Caco-2 (cell line): ENCODE measurements around the gene TTC16. TPM values are rescaled to one million over a fixed set of nuclear protein-coding genes. Genes with fewer than 3 reads are reported as not detected.

ENCODE experiments used
- BruUV-seq: library from RNA; stranded (reverse); fragments of 400-500 nt; replicated peaks from 2 replicates; lab custom pipeline; 2021; lab: Mats Ljungman, UMichigan
- CTCF ChIA-PET: fragments of 300-600 bp; sonication (Branson Sonifier 250); formaldehyde crosslinking; loops from one replicate; lab custom pipeline; 2022; ENCODE audit warnings: antibody characterized with exemption; lab: Charles Lee
- POLR2A ChIA-PET: fragments of 300-600 bp; sonication (Branson Sonifier 250); formaldehyde crosslinking; loops from one replicate; lab custom pipeline; 2022; ENCODE audit warnings: antibody characterized with exemption; lab: Charles Lee
- DNase-seq, 2 experiments: peaks; one replicate each; pipeline versions ENCODE4 v3.0.0 to v3.0.0-alpha.2; 2020 to 2022
- H3K27me3 ChIP-seq: replicated peaks from 2 replicates; pipeline ENCODE4 v1.6.0; 2011; ENCODE audit warnings: low read length; ENCODE audit not compliant: control insufficient read depth, insufficient read depth
- H3K36me3 ChIP-seq: 2 replicates; pipeline ENCODE4 v1.5.1; 2011; ENCODE audit warnings: low read length; ENCODE audit not compliant: control insufficient read depth, insufficient read depth
- H3K4me1 ChIP-seq: fragments of 250-450 bp; sonication (Bioruptor Pico); 2 replicates; pipeline ENCODE4 v1.5.1; 2020; ENCODE audit warnings: mild to moderate bottlenecking
- H3K4me3 ChIP-seq: 2 replicates; pipeline ENCODE4 v1.5.1; 2011; ENCODE audit warnings: low read depth, mild to moderate bottlenecking, control low read depth, low read length
- H3K9me3 ChIP-seq: fragments of 250-450 bp; sonication (Bioruptor Pico); 2 replicates; pipeline ENCODE4 v1.5.1; 2020; ENCODE audit warnings: mild to moderate bottlenecking, moderate library complexity
- H3K27ac Mint-ChIP-seq: one replicate; pipeline ENCODE4 v1.8.0; 2022; ENCODE audit warnings: mixed read lengths; ENCODE audit not compliant: unreplicated experiment
- H3K27me3 Mint-ChIP-seq: one replicate; pipeline ENCODE4 v1.8.0; 2022; ENCODE audit warnings: mixed read lengths; ENCODE audit not compliant: insufficient read depth, unreplicated experiment
- H3K36me3 Mint-ChIP-seq: one replicate; pipeline ENCODE4 v1.8.0; 2022; ENCODE audit warnings: mild to moderate bottlenecking, mixed read lengths; ENCODE audit not compliant: insufficient read depth, unreplicated experiment
- H3K4me1 Mint-ChIP-seq: one replicate; pipeline ENCODE4 v1.8.0; 2022; ENCODE audit warnings: low read depth, mixed read lengths; ENCODE audit not compliant: unreplicated experiment
- H3K4me3 Mint-ChIP-seq: one replicate; pipeline ENCODE4 v1.8.0; 2022; ENCODE audit warnings: mild to moderate bottlenecking, moderate library complexity, mixed read lengths; ENCODE audit not compliant: unreplicated experiment
- H3K9me3 Mint-ChIP-seq: one replicate; pipeline ENCODE4 v1.8.0; 2022; ENCODE audit warnings: mixed read lengths; ENCODE audit not compliant: unreplicated experiment
- intact Hi-C: fragments of 100-400 bp; cut with micrococcal nuclease; formaldehyde crosslinking; loops from one replicate; pipeline ENCODE4 v1.10.0; 2022; ENCODE audit not compliant: unreplicated experiment
- total RNA-seq: library from RNA; stranded (reverse); gene quantifications from 2 replicates; pipeline ENCODE4 v1.2.3, GENCODE V29; 2022
- TF ChIP-seq, protein P1 (sequence below), 2 experiments: fragments of 200-600 bp in 1 of 2; IDR thresholded peaks; 1 replicate in 1 of 2; 2 replicates in 1 of 2; pipeline versions ENCODE4 v1.5.1 to v1.8.0; 2011 to 2022; ENCODE audit warnings: antibody characterized with exemption in 1 of 2, control low read depth in 1 of 2, inconsistent platforms in 1 of 2, low read depth in 1 of 2, low read length in 1 of 2, mild to moderate bottlenecking in 1 of 2, moderate library complexity in 1 of 2; ENCODE audit not compliant: insufficient read depth in 1 of 2, severe bottlenecking in 1 of 2, unreplicated experiment in 1 of 2

The TTC16 gene
- total RNA-seq, 1 experiment from 2014 or later = not detected

DNA sequence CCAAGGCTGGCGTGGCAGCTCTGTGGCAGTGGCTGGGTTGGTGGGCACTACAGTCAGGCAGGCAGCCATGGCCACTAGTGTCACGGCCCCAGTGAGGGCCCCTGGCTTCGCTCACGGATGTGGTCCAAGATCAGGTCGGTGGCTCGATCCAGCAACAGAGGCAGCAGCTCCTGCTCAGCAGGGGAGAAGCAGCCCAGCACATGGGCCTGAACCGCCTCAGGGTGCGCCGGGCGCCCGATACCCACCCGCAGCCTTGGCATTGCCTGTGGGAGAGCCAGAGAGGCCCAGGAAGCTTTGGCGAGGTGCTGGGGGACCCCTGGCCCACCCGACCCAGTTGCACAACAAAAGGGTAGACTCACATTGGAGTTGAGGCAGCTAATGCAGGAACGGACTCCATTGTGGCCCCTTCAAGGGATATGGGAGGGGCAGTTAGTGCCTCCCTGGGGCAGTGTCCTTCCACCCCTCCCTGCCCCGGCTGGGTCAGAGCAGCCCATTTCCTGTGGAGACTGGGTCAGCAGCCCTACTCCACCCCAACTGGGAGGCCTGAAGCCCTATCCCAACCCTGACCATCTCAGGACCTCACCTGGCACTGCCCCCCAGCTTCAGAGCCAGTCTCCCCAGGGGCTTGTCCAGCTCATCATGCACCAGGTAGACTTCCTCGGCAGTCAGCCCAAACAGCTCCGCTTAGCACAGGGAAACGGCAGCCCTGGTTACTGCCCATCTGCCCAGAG is 1.7 kb upstream of the TTC16 start:
- peak overlapping the region; percentile 71; the same call in 1 of the 2 replicates for H3K4me3 ChIP-seq
- Mint-ChIP-seq H3K36me3 (peaks cover 6% of the 10 kb centered on the region), H3K27me3 (no peaks in the 10 kb centered on the region), H3K4me1 (peaks cover 7% of the 10 kb centered on the region), H3K4me3 (peak overlapping the region; percentile 85), H3K27ac (no peak overlapping the region), H3K9me3 (no peaks in the 10 kb centered on the region)
- no peaks in the 10 kb centered on the region for H3K27me3 ChIP-seq
- intact Hi-C loops = no loop called here
- ChIA-PET CTCF (interaction anchor here (0.6 to 1.1 kb wide), 2 partner anchors 21 to 197 kb away, joined by 3 read pairs; partner anchors contain the start of gene TOR2A), POLR2A (no interaction called here)
- H3K4me1 ChIP-seq = peaks cover 4% of the 10 kb centered on the region; the same call in 1 of the 2 replicates
- no peak for DNase-seq
- H3K9me3 ChIP-seq = no peaks in the 10 kb centered on the region
- no TSS peak for BruUV-seq
- no peaks in the 10 kb centered on the region for H3K36me3 ChIP-seq
- TF ChIP-seq, protein P1, sequence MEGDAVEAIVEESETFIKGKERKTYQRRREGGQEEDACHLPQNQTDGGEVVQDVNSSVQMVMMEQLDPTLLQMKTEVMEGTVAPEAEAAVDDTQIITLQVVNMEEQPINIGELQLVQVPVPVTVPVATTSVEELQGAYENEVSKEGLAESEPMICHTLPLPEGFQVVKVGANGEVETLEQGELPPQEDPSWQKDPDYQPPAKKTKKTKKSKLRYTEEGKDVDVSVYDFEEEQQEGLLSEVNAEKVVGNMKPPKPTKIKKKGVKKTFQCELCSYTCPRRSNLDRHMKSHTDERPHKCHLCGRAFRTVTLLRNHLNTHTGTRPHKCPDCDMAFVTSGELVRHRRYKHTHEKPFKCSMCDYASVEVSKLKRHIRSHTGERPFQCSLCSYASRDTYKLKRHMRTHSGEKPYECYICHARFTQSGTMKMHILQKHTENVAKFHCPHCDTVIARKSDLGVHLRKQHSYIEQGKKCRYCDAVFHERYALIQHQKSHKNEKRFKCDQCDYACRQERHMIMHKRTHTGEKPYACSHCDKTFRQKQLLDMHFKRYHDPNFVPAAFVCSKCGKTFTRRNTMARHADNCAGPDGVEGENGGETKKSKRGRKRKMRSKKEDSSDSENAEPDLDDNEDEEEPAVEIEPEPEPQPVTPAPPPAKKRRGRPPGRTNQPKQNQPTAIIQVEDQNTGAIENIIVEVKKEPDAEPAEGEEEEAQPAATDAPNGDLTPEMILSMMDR (IDR thresholded peaks at IDR 0.05; ENCODE audit: insufficient read depth in 1 of 2, low read depth in 1 of 2, low read length in 1 of 2, severe bottlenecking in 1 of 2, unreplicated experiment in 1 of 2) = no peak

DNA sequence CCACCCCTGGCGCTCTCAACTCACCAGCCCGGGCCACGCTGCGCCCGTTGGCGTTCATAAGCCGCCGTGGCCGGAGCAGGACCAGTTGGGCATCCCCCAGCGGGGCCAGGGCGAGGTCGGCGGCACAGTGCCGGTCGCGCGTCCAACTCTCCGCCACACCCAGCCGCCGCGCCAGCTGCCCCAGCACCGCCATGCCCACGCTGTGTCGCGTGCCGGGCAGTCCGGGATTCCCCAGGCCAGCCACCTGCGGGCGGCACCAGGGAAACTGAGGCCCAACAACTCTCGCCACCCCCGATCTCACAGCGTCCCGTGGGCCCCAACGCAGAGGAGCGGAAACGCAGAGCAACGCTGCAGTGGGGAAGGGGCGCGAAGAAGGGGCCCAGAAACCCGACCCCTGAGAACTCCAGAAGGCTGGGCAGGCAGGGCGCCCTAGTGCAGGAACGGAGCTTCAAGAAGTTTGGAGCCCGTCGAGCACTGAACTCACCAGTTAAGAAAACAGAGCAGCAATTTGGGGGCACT is 869 bp upstream of the TTC16 start:
- H3K9me3 Mint-ChIP-seq = no peaks in the 10 kb centered on the region
- H3K27me3 Mint-ChIP-seq = no peaks in the 10 kb centered on the region
- POLR2A ChIA-PET = no interaction called here
- Histone ChIP-seq H3K4me1 (peaks cover 4% of the 10 kb centered on the region; the same call in 1 of the 2 replicates), H3K9me3 (no peaks in the 10 kb centered on the region), H3K4me3 (peak overlapping the region; percentile 71), H3K27me3 (no peaks in the 10 kb centered on the region), H3K36me3 (no peaks in the 10 kb centered on the region)
- peaks cover 6% of the 10 kb centered on the region for H3K36me3 Mint-ChIP-seq
- peak overlapping the region; percentile 83 for H3K27ac Mint-ChIP-seq
- CTCF ChIA-PET = interaction anchor here (0.6 to 2.6 kb wide), 3 partner anchors 20 to 196 kb away, joined by 3 to 21 read pairs (median 4); partner anchors contain the start of gene TOR2A
- intact Hi-C loops = no loop called here
- BruUV-seq = TSS peak; percentile 54
- DNase-seq = peak in 1 of 2 experiments; percentile 30
- peaks cover 7% of the 10 kb centered on the region for H3K4me1 Mint-ChIP-seq
- TF ChIP-seq, protein P1 (IDR thresholded peaks at IDR 0.05; ENCODE audit: insufficient read depth in 1 of 2, low read depth in 1 of 2, low read length in 1 of 2, severe bottlenecking in 1 of 2, unreplicated experiment in 1 of 2) = no peak
- H3K4me3 Mint-ChIP-seq = peak overlapping the region; percentile 85

DNA sequence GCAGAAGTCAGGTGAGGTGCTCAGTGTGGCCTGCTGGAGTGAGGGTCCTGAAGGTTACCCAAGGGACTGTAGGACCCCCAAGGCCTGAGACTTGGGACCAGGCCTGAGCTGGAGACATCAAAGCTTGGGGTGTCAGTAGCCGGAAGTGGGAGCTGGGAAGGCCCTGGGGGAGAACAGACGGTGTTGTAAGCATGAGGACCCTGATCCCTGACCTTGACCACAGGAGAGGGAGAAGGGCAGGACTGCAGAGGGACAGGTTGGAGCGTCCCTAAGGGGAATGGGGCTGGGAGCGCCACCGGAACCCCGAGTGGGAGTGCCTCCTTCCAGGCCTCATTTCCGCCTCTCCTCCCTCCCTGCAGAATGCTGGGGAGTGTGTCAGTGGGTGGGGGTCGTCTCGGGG is 533 bp downstream of the TTC16 start:
- H3K27ac Mint-ChIP-seq = peak overlapping the region; percentile 83
- Histone ChIP-seq H3K4me3 (no peak overlapping the region), H3K36me3 (no peaks in the 10 kb centered on the region), H3K27me3 (no peaks in the 10 kb centered on the region), H3K9me3 (no peaks in the 10 kb centered on the region), H3K4me1 (peaks cover 4% of the 10 kb centered on the region; the same call in 1 of the 2 replicates)
- H3K9me3 Mint-ChIP-seq = no peaks in the 10 kb centered on the region
- H3K36me3 Mint-ChIP-seq = peaks cover 6% of the 10 kb centered on the region
- CTCF ChIA-PET = interaction anchor here (1.0 to 2.6 kb wide), 2 partner anchors 18 to 108 kb away, joined by 3 to 21 read pairs; partner anchors contain the start of gene TOR2A
- BruUV-seq = no TSS peak
- DNase-seq = no peak
- intact Hi-C loops = no loop called here
- POLR2A ChIA-PET = interaction anchor here (0.6 kb wide), 1 partner anchor 319 kb away, joined by 6 read pairs; no protein-coding TSS in a partner anchor
- H3K4me3 Mint-ChIP-seq = peak overlapping the region; percentile 85
- TF ChIP-seq, protein P1 (IDR thresholded peaks at IDR 0.05; ENCODE audit: insufficient read depth in 1 of 2, low read depth in 1 of 2, low read length in 1 of 2, severe bottlenecking in 1 of 2, unreplicated experiment in 1 of 2) = no peak
- peaks cover 4% of the 10 kb centered on the region for H3K27me3 Mint-ChIP-seq
- peaks cover 7% of the 10 kb centered on the region for H3K4me1 Mint-ChIP-seq
